HCT116 (cell line): ENCODE measurements around the gene LIMA1. TPM values are rescaled to one million over a fixed set of nuclear protein-coding genes. Genes with fewer than 3 reads are reported as not detected.

Experiments
- ATAC-seq: fragments of 200-7000 bp; cut with Tn5 transposase; 2 replicates; pipeline ENCODE4 v1.9.1; 2020; ENCODE audit warnings: mild to moderate bottlenecking, moderate library complexity
- BruUV-seq: library from RNA; stranded (reverse); fragments of 400-500 nt; replicated peaks from 2 replicates; lab custom pipeline; 2021; lab: Mats Ljungman, UMichigan
- CTCF ChIA-PET: fragments of 300-600 bp; sonication (Branson Sonifier 250); formaldehyde crosslinking; loops from one replicate; lab custom pipeline; 2021; ENCODE audit warnings: antibody characterized with exemption; lab: Charles Lee
- POLR2A ChIA-PET: fragments of 300-600, 350-600 bp; sonication (Branson Sonifier 250); formaldehyde crosslinking; loops from one replicate; lab custom pipeline; 2021; ENCODE audit warnings: antibody characterized with exemption; lab: Charles Lee
- RAD21 ChIA-PET, 2 experiments: fragments of 300-600 bp; sonication (Branson Sonifier 250); formaldehyde crosslinking; loops; one replicate each; lab custom pipeline; 2023; ENCODE audit warnings: low total read pairs in 2 of 2; ENCODE audit not compliant: uncharacterized antibody in 2 of 2, unreplicated experiment in 2 of 2, low non-redundant PET in 1 of 2; lab: Charles Lee
- DNase-seq: peaks from one replicate; pipeline ENCODE4 v3.0.0-alpha.2; 2010; ENCODE audit warnings: low read depth, low spot score
- H2AFZ ChIP-seq: fragments of 200-600 bp; shearing (Covaris generic), sonication (generic); 2 replicates; pipeline ENCODE4 v1.6.1; 2017; ENCODE audit warnings: low read depth, mixed run types, mixed read lengths, antibody characterized with exemption, low read length; ENCODE audit not compliant: poor library complexity, severe bottlenecking
- H3K27ac ChIP-seq: 2 replicates; pipeline ENCODE4 v1.5.1; 2012; ENCODE audit warnings: low read depth, low read length
- H3K27me3 ChIP-seq: fragments of 200-600 bp; sonication (generic); 2 replicates; pipeline ENCODE4 v1.6.1; 2016; ENCODE audit warnings: mixed run types, low read length, mixed read lengths; ENCODE audit not compliant: insufficient read depth
- H3K36me3 ChIP-seq, 2 experiments: fragments of 200-500 bp in 1 of 2; fragments of 200-600 bp in 1 of 2; sonication (Bioruptor generic) in 1 of 2; sonication (generic) in 1 of 2; 2 replicates each; pipeline versions ENCODE4 v1.5.1 to v1.6.1; 2014 to 2016; ENCODE audit warnings: low read length in 2 of 2, inconsistent platforms in 1 of 2, mixed read lengths in 1 of 2, mixed run types in 1 of 2; ENCODE audit not compliant: insufficient read depth in 2 of 2, control insufficient read depth in 1 of 2
- H3K4me1 ChIP-seq, 2 experiments: fragments of 200-600 bp in 1 of 2; sonication (generic) in 1 of 2; 2 replicates each; pipeline versions ENCODE4 v1.5.1 to v1.6.1; 2012 to 2017; ENCODE audit warnings: low read length in 2 of 2, inconsistent platforms in 1 of 2, mild to moderate bottlenecking in 1 of 2, mixed read lengths in 1 of 2, mixed run types in 1 of 2, moderate library complexity in 1 of 2; ENCODE audit not compliant: insufficient read depth in 2 of 2, control insufficient read depth in 1 of 2
- H3K4me2 ChIP-seq: fragments of 200-600 bp; sonication (generic); 2 replicates; pipeline ENCODE4 v1.6.1; 2017; ENCODE audit warnings: mixed run types, low read length, mixed read lengths
- H3K4me3 ChIP-seq, 2 experiments: fragments of 200-600 bp in 1 of 2; sonication (generic) in 1 of 2; replicated peaks in 1 of 2; 2 replicates each; pipeline ENCODE4 v1.5.1; 2011 to 2016; ENCODE audit warnings: low read length in 2 of 2, control low read depth in 1 of 2, low read depth in 1 of 2, mild to moderate bottlenecking in 1 of 2, mixed read lengths in 1 of 2, mixed run types in 1 of 2
- H3K79me2 ChIP-seq: fragments of 200-600 bp; sonication (generic); 2 replicates; pipeline ENCODE4 v1.6.1; 2017; ENCODE audit warnings: mild to moderate bottlenecking, mixed run types, low read length, moderate library complexity, mixed read lengths; ENCODE audit not compliant: insufficient read depth
- H3K9ac ChIP-seq: fragments of 200-600 bp; sonication (generic); 2 replicates; pipeline ENCODE4 v1.6.1; 2016; ENCODE audit warnings: low read length, mixed read lengths
- H3K9me2 ChIP-seq: fragments of 200-600 bp; sonication (generic), shearing (Covaris generic); 2 replicates; pipeline ENCODE4 v1.6.1; 2017; ENCODE audit warnings: mixed run types, mild to moderate bottlenecking, moderate library complexity; ENCODE audit not compliant: insufficient read depth
- H3K9me3 ChIP-seq, 2 experiments: fragments of 200-500 bp in 1 of 2; fragments of 200-600 bp in 1 of 2; sonication (Bioruptor generic) in 1 of 2; sonication (generic) in 1 of 2; 2 replicates each; pipeline ENCODE4 v1.6.1; 2014 to 2017; ENCODE audit warnings: low read length in 2 of 2, mixed read lengths in 2 of 2, inconsistent platforms in 1 of 2, low read depth in 1 of 2, mild to moderate bottlenecking in 1 of 2, mixed run types in 1 of 2, moderate library complexity in 1 of 2; ENCODE audit not compliant: control insufficient read depth in 1 of 2, insufficient read depth in 1 of 2
- H4K20me1 ChIP-seq: fragments of 200-600 bp; sonication (generic), shearing (Covaris generic); 2 replicates; pipeline ENCODE4 v1.6.1; 2017; ENCODE audit warnings: mixed run types, mild to moderate bottlenecking, moderate library complexity; ENCODE audit not compliant: insufficient read depth
- CBX3 ChIP-seq: IDR thresholded peaks from 2 replicates; pipeline ENCODE4 v1.6.1; 2012; ENCODE audit warnings: low read depth
- CEBPB ChIP-seq: IDR thresholded peaks from 2 replicates; pipeline ENCODE4 v1.6.1; 2012; ENCODE audit warnings: low read depth
- EGR1 ChIP-seq: IDR thresholded peaks from 2 replicates; pipeline ENCODE4 v1.6.1; 2012; ENCODE audit warnings: low read depth
- ELF1 ChIP-seq: IDR thresholded peaks from 2 replicates; pipeline ENCODE4 v1.6.1; 2012; ENCODE audit warnings: low read depth, borderline replicate concordance
- EZH2 ChIP-seq: fragments of 200-600 bp; sonication (generic); IDR thresholded peaks from 2 replicates; pipeline ENCODE4 v1.6.1; 2017; ENCODE audit warnings: antibody characterized with exemption, mixed run types
- EZH2phosphoT487 ChIP-seq: fragments of 200-600 bp; IDR thresholded peaks from 2 replicates; pipeline ENCODE4 v1.6.1; 2018; ENCODE audit warnings: antibody characterized with exemption, borderline replicate concordance
- JUND ChIP-seq: IDR thresholded peaks from 2 replicates; pipeline ENCODE4 v1.6.1; 2012
- RAD21 ChIP-seq: IDR thresholded peaks from 2 replicates; pipeline ENCODE4 v1.6.1; 2012; ENCODE audit warnings: low read depth, mild to moderate bottlenecking
- SIN3A ChIP-seq: IDR thresholded peaks from 2 replicates; pipeline ENCODE4 v1.6.1; 2012; ENCODE audit warnings: low read depth
- SP1 ChIP-seq: IDR thresholded peaks from 2 replicates; pipeline ENCODE4 v1.6.1; 2012; ENCODE audit warnings: low read depth
- YY1 ChIP-seq: IDR thresholded peaks from 2 replicates; pipeline ENCODE4 v1.6.1; 2011; ENCODE audit warnings: low read length, low read depth, moderate library complexity, mild to moderate bottlenecking; ENCODE audit not compliant: insufficient replicate concordance; ENCODE audit errors: extremely low read depth
- ZFX ChIP-seq: fragments of 450-650 bp; IDR thresholded peaks from 2 replicates; pipeline ENCODE4 v1.6.1; 2017
- ZNF274 ChIP-seq: fragments of 200-500 bp; sonication (Bioruptor generic); IDR thresholded peaks from 2 replicates; pipeline ENCODE4 v1.6.1; 2014; ENCODE audit warnings: mild to moderate bottlenecking, low read depth, low read length, inconsistent platforms
- intact Hi-C: fragments of 100-400 bp; cut with micrococcal nuclease; formaldehyde crosslinking; loops from 2 replicates; pipeline ENCODE4 v1.10.0; 2022
- total RNA-seq: library from RNA; stranded (reverse); gene quantifications from one replicate; pipeline ENCODE4 v1.2.1, GENCODE V29; 2021; ENCODE audit not compliant: unreplicated experiment
- TF ChIP-seq, protein P1 (sequence below): IDR thresholded peaks from 2 replicates; pipeline ENCODE4 v1.6.1; 2012
- TF ChIP-seq, protein P2 (sequence below): IDR thresholded peaks from 2 replicates; pipeline ENCODE4 v1.6.1; 2011; ENCODE audit warnings: mild to moderate bottlenecking, low read length, moderate library complexity; ENCODE audit not compliant: insufficient replicate concordance; ENCODE audit errors: extremely low read depth
- TF ChIP-seq, protein P3 (sequence below): IDR thresholded peaks from 2 replicates; pipeline ENCODE4 v1.6.1; 2012

The LIMA1 gene
- total RNA-seq, 1 experiment from 2014 or later: 79.6 TPM

DNA sequence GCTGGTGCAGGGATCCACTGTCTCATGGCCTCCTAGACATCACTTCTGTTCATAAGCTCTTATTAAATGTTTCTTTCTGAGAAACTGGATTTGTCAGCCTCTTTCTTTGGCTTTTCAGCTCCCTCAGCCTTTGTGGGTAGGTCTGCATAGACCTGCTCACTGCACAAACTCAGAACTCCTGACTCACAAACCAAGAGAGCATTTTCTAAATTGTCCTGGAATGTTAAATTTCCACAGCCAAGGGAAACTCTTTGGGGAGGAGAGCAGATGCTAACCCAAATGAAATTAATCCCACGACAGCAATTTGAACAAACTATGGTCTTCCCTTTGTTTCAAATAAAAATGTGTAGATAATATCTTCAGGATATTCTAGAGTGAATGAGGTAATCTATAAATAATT is 96.6 kb downstream of the LIMA1 start:
- RAD21 ChIA-PET: no interaction called here
- ATAC-seq: no peak
- H4K20me1 ChIP-seq: 0 out of 2 replicates have a peak, but pooled peaks cover 4% of the 10 kb centered on the region
- no peak for TF ChIP-seq EZH2
- no peak for TF ChIP-seq EGR1
- TF ChIP-seq, protein P1, sequence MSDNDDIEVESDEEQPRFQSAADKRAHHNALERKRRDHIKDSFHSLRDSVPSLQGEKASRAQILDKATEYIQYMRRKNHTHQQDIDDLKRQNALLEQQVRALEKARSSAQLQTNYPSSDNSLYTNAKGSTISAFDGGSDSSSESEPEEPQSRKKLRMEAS: no peak
- TF ChIP-seq ZNF274: no peak
- TF ChIP-seq YY1: no peak
- TF ChIP-seq SIN3A: no peak
- TF ChIP-seq ELF1: no peak
- TF ChIP-seq SP1: no peak
- no peak for TF ChIP-seq EZH2phosphoT487
- TF ChIP-seq ZFX: no peak
- TF ChIP-seq CBX3: no peak
- TF ChIP-seq, protein P2, sequence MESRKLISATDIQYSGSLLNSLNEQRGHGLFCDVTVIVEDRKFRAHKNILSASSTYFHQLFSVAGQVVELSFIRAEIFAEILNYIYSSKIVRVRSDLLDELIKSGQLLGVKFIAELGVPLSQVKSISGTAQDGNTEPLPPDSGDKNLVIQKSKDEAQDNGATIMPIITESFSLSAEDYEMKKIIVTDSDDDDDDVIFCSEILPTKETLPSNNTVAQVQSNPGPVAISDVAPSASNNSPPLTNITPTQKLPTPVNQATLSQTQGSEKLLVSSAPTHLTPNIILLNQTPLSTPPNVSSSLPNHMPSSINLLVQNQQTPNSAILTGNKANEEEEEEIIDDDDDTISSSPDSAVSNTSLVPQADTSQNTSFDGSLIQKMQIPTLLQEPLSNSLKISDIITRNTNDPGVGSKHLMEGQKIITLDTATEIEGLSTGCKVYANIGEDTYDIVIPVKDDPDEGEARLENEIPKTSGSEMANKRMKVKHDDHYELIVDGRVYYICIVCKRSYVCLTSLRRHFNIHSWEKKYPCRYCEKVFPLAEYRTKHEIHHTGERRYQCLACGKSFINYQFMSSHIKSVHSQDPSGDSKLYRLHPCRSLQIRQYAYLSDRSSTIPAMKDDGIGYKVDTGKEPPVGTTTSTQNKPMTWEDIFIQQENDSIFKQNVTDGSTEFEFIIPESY: no peak
- no peak for TF ChIP-seq CEBPB
- no peak for TF ChIP-seq RAD21
- TF ChIP-seq, protein P3, sequence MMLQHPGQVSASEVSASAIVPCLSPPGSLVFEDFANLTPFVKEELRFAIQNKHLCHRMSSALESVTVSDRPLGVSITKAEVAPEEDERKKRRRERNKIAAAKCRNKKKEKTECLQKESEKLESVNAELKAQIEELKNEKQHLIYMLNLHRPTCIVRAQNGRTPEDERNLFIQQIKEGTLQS: no peak
- no peak for TF ChIP-seq JUND
- TF ChIP-seq, all 23 proteins: peak for 0
- Histone ChIP-seq H3K4me1 (no peaks in the 10 kb centered on the region), H3K4me3 (no peak overlapping the region), H3K79me2 (no peaks in the 10 kb centered on the region), H3K9ac (no peak overlapping the region), H3K9me3 (no peaks in the 10 kb centered on the region), H3K9me2 (no peaks in the 10 kb centered on the region), H2AFZ (no peak overlapping the region), H3K27me3 (no peaks in the 10 kb centered on the region), H3K4me2 (no peak overlapping the region), H3K27ac (no peak overlapping the region), H3K36me3 (peaks cover 0 to 11% of the 10 kb centered on the region in 2 experiments; a peak in 1 of 4 replicates)
- no TSS peak for BruUV-seq
- ChIA-PET CTCF (interaction anchor here (2.7 kb wide), 1 partner anchor 11 kb away, joined by 7 read pairs; no protein-coding TSS in a partner anchor), POLR2A (no interaction called here)
- intact Hi-C loops: loop anchor here (10.0 kb wide), 1 partner anchor 412 kb away; no protein-coding TSS in a partner anchor
- no peak for DNase-seq
